K562 (cell line): ENCODE data around the gene GFRA3. TPM values are rescaled to one million over a fixed set of nuclear protein-coding genes. Genes with fewer than 3 reads are reported as not detected.
A peak's percentile ranks its signal among the peaks of the same experiment; 100 is the strongest.

ENCODE experiments used
- CC2D1A ChIP-seq: fragments of 450-650 bp; IDR thresholded peaks from 2 replicates; pipeline ENCODE4 v1.6.1; 2017; ENCODE audit warnings: mild to moderate bottlenecking
- GATAD2B ChIP-seq: fragments of 450-650 bp; IDR thresholded peaks from 2 replicates; pipeline ENCODE4 v1.6.1; 2017; ENCODE audit warnings: mild to moderate bottlenecking, borderline replicate concordance
- HNRNPK ChIP-seq: fragments of 200-400 bp; formaldehyde crosslinking; IDR thresholded peaks from one replicate; pipeline ENCODE4 v1.6.1; 2018; ENCODE audit warnings: mild to moderate bottlenecking, low read depth, low read length; ENCODE audit not compliant: poor library complexity, severe bottlenecking
- IFI16 ChIP-seq: fragments of 250-450 bp; sonication (Bioruptor Pico); IDR thresholded peaks from 2 replicates; pipeline ENCODE4 v2.1.2; 2022; ENCODE audit warnings: mild to moderate bottlenecking, inconsistent platforms
- L3MBTL2 ChIP-seq: fragments of 450-650 bp; IDR thresholded peaks from 2 replicates; pipeline ENCODE4 v1.6.1; 2016; ENCODE audit warnings: mild to moderate bottlenecking, moderate library complexity
- MNT ChIP-seq, 2 experiments: fragments of 450-650 bp; conservative IDR thresholded peaks; 2 replicates each; pipeline ENCODE4 v1.6.1; 2017; ENCODE audit warnings: mild to moderate bottlenecking in 2 of 2, moderate library complexity in 2 of 2
- NONO ChIP-seq, 2 experiments: fragments of 200-400 bp in 1 of 2; fragments of 450-650 bp in 1 of 2; formaldehyde crosslinking in 1 of 2; IDR thresholded peaks; 2 replicates each; pipeline ENCODE4 v1.6.1; 2017; ENCODE audit warnings: low read depth in 2 of 2, mild to moderate bottlenecking in 2 of 2, moderate library complexity in 2 of 2, low read length in 1 of 2
- SMARCA4 ChIP-seq: fragments of 450-650 bp; IDR thresholded peaks from 2 replicates; pipeline ENCODE4 v1.6.1; 2016
- STAG1 ChIP-seq: sonication (generic); formaldehyde crosslinking; IDR thresholded peaks from 2 replicates; pipeline ENCODE4 v1.5.0; 2020; ENCODE audit warnings: missing genetic modification reagents, borderline replicate concordance
- TCF3 ChIP-seq: sonication (generic); formaldehyde crosslinking; IDR thresholded peaks from 2 replicates; pipeline ENCODE4 v1.4.0; 2020; ENCODE audit warnings: mild to moderate bottlenecking, missing genetic modification reagents
- ZBTB7A ChIP-seq: IDR thresholded peaks from 2 replicates; pipeline ENCODE4 v1.6.1; 2011; ENCODE audit warnings: low read depth, mild to moderate bottlenecking, low read length, moderate library complexity, borderline replicate concordance; ENCODE audit not compliant: control insufficient read depth
- polyA plus RNA-seq, 8 experiments: library from polyadenylated mRNA; depleted of rRNA in 4 of 8; stranded (reverse) in 5 of 8; unstranded in 3 of 8; fragments of >200 nt; fragmentation: Nextera tagmentation in 2 of 8; fragmentation: Illumina TruSeq in 1 of 8; extraction: Ambion mirVana in 2 of 8; extraction: Trizol in 1 of 8; gene quantifications; 2 replicates each; pipeline versions ENCODE4 v1.2.1 to v1.2.3, GENCODE V29; 2011 to 2014; ENCODE audit warnings: inconsistent platforms in 1 of 8, missing spikeins in 1 of 8
- total RNA-seq, 7 experiments: library from RNA; depleted of rRNA in 6 of 7; stranded (reverse); fragments of >200 nt in 6 of 7; fragmentation: Illumina TruSeq in 2 of 7; extraction: Trizol in 2 of 7; gene quantifications; 2 replicates each; pipeline versions ENCODE4 v1.2.1 to v1.2.3, GENCODE V29; 2011 to 2021; ENCODE audit warnings: low replicate concordance in 1 of 7
- TF ChIP-seq, protein P1 (sequence below): IDR thresholded peaks from 2 replicates; pipeline ENCODE4 v1.6.1; 2014; ENCODE audit warnings: antibody characterized with exemption
- TF ChIP-seq, protein P2 (sequence below), 2 experiments: fragments of 450-650 bp; formaldehyde crosslinking in 1 of 2; IDR thresholded peaks; 2 replicates each; pipeline versions ENCODE4 v1.4.0 to v1.6.1; 2014 to 2020; ENCODE audit warnings: mild to moderate bottlenecking in 2 of 2, borderline replicate concordance in 1 of 2, low read depth in 1 of 2

The GFRA3 gene
- total and polyA plus RNA-seq, 9 of the 15 experiments (the other 6 are each of a cell fraction or from before 2014, with no cell fraction given): 0.05 to 0.09 (median 0.08) TPM; not detected in 6

- TF ChIP-seq, protein P1, sequence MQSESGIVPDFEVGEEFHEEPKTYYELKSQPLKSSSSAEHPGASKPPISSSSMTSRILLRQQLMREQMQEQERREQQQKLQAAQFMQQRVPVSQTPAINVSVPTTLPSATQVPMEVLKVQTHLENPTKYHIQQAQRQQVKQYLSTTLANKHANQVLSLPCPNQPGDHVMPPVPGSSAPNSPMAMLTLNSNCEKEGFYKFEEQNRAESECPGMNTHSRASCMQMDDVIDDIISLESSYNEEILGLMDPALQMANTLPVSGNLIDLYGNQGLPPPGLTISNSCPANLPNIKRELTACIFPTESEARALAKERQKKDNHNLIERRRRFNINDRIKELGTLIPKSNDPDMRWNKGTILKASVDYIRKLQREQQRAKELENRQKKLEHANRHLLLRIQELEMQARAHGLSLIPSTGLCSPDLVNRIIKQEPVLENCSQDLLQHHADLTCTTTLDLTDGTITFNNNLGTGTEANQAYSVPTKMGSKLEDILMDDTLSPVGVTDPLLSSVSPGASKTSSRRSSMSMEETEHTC: no peak
- peak; percentile 45 to 54; a peak in 2 of 4 replicates for TF ChIP-seq MNT (conservative IDR thresholded peaks at IDR 0.05)
- no peak for TF ChIP-seq IFI16 (CRISPR knock-in tag)
- TF ChIP-seq HNRNPK: no peak
- peak; percentile 26; the same call in 1 of the 2 replicates for TF ChIP-seq STAG1
- no peak for TF ChIP-seq TCF3 (CRISPR knock-in tag)
- 0 out of 2 replicates have a peak, but pooled peaks have one; percentile 19 for TF ChIP-seq L3MBTL2
- TF ChIP-seq SMARCA4: no peak
- TF ChIP-seq, protein P2, sequence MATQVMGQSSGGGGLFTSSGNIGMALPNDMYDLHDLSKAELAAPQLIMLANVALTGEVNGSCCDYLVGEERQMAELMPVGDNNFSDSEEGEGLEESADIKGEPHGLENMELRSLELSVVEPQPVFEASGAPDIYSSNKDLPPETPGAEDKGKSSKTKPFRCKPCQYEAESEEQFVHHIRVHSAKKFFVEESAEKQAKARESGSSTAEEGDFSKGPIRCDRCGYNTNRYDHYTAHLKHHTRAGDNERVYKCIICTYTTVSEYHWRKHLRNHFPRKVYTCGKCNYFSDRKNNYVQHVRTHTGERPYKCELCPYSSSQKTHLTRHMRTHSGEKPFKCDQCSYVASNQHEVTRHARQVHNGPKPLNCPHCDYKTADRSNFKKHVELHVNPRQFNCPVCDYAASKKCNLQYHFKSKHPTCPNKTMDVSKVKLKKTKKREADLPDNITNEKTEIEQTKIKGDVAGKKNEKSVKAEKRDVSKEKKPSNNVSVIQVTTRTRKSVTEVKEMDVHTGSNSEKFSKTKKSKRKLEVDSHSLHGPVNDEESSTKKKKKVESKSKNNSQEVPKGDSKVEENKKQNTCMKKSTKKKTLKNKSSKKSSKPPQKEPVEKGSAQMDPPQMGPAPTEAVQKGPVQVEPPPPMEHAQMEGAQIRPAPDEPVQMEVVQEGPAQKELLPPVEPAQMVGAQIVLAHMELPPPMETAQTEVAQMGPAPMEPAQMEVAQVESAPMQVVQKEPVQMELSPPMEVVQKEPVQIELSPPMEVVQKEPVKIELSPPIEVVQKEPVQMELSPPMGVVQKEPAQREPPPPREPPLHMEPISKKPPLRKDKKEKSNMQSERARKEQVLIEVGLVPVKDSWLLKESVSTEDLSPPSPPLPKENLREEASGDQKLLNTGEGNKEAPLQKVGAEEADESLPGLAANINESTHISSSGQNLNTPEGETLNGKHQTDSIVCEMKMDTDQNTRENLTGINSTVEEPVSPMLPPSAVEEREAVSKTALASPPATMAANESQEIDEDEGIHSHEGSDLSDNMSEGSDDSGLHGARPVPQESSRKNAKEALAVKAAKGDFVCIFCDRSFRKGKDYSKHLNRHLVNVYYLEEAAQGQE (IDR thresholded peaks at IDR 0.05; ENCODE audit: borderline replicate concordance): peak; percentile 82
- TF ChIP-seq, protein P2 (CRISPR knock-in tag; IDR thresholded peaks at IDR 0.05; ENCODE audit: low read depth): no peak
- TF ChIP-seq GATAD2B: no peak
- TF ChIP-seq CC2D1A: peak; percentile 33; the same call in 1 of the 2 replicates
- no peak for TF ChIP-seq ZBTB7A
- TF ChIP-seq NONO (IDR thresholded peaks at IDR 0.05; ENCODE audit: low read depth in 2 of 2, low read length in 1 of 2): no peak
- TF ChIP-seq, all 486 proteins: peak for 18
Observed at GRCh38 chr5:138282920-138283742, 8.7 kb upstream of the GFRA3 start (continued).
